BJ (cell line): ENCODE results near the gene STAT5A. TPM values are rescaled to one million over a fixed set of nuclear protein-coding genes. Genes with fewer than 3 reads are reported as not detected.
"Not testable (repeated sequence)": the region's sequence is repeated elsewhere in the genome, so short reads cannot be mapped to it uniquely, and the experiment has no call there.

Experiments used
- CTCF ChIA-PET: fragments of 350-600 bp; formaldehyde crosslinking; extraction: SDS; loops from one replicate; lab custom pipeline; 2021; ENCODE audit warnings: antibody characterized with exemption, inconsistent platforms; lab: Yijun Ruan, JAX
- POLR2A ChIA-PET: fragments of 300-600 bp; sonication (Branson Sonifier 250); formaldehyde crosslinking; extraction: SDS; loops from one replicate; lab custom pipeline; 2021; ENCODE audit warnings: antibody characterized with exemption; lab: Charles Lee
- DNase-seq: peaks from one replicate; pipeline ENCODE4 v3.0.0-alpha.2; 2011; ENCODE audit warnings: low read depth
- H3K27me3 ChIP-seq: 2 replicates; pipeline ENCODE4 v1.6.0; 2011; ENCODE audit warnings: low read length; ENCODE audit not compliant: control insufficient read depth, insufficient read depth
- H3K36me3 ChIP-seq: 2 replicates; pipeline ENCODE4 v1.5.1; 2011; ENCODE audit warnings: low read length; ENCODE audit not compliant: control insufficient read depth, insufficient read depth
- H3K4me3 ChIP-seq: 2 replicates; pipeline ENCODE4 v1.5.1; 2011; ENCODE audit warnings: low read depth, mild to moderate bottlenecking, control low read depth, low read length
- CTCF ChIP-seq: IDR thresholded peaks from 2 replicates; pipeline ENCODE4 v1.5.1; 2011; ENCODE audit warnings: low read depth, mild to moderate bottlenecking, control low read depth, inconsistent platforms, low read length, moderate library complexity; ENCODE audit not compliant: insufficient read depth
- polyA minus RNA-seq: library from RNA; depleted of rRNA, polyadenylated mRNA; stranded (reverse); fragments of >200 nt; gene quantifications from 2 replicates; pipeline ENCODE4 v1.2.3, GENCODE V29; 2011; rRNA and poly(A)+ RNA removed
- polyA plus RNA-seq: library from polyadenylated mRNA; depleted of rRNA; stranded (reverse); fragments of >200 nt; gene quantifications from 2 replicates; pipeline ENCODE4 v1.2.3, GENCODE V29; 2011; rRNA removed

Gene STAT5A
- polyA plus RNA-seq (6.2 and 17.2 TPM in 2 replicates), polyA minus RNA-seq (9.9 and 11.0 TPM in 2 replicates)

- H3K36me3 ChIP-seq: no peaks in the 10 kb centered on the region
- H3K27me3 ChIP-seq: no peaks in the 10 kb centered on the region
- POLR2A ChIA-PET: no interaction called here
- CTCF ChIA-PET: interaction anchor here (0.6 to 1.5 kb wide), 4 partner anchors 9 to 230 kb away, joined by 3 to 4 read pairs (median 3); no protein-coding TSS in a partner anchor
- no peak for DNase-seq
- H3K4me3 ChIP-seq: peak within 1 kb of the TSS; percentile 57
- no peak for TF ChIP-seq CTCF
Measured at GRCh38 chr17:42287977-42288802, at the start of gene STAT5A. STAT5A (plus strand) TSS chr17:42288498; CDS start chr17:42289412, 914 bp downstream.

GRCh38 chr17:42239576-42239975 lies 48.7 kb upstream of the STAT5A start:
- H3K27me3 ChIP-seq, POLR2A ChIA-PET, H3K36me3 ChIP-seq, H3K4me3 ChIP-seq, DNase-seq: not testable (repeated sequence)
- CTCF ChIA-PET: interaction anchor here (1.1 kb wide), 1 partner anchor 17 kb away, joined by 3 read pairs; no protein-coding TSS in a partner anchor

- ChIA-PET POLR2A (no interaction called here), CTCF (no interaction called here)
- Histone ChIP-seq H3K4me3 (no peak overlapping the region), H3K36me3 (no peaks in the 10 kb centered on the region; the same call in none of the 2 replicates), H3K27me3 (no peaks in the 10 kb centered on the region)
- DNase-seq: no peak
- TF ChIP-seq CTCF: no peak
Measured at GRCh38 chr17:42240201-42240600, 48.1 kb upstream of the STAT5A start.

GRCh38 chr17:42240863-42241262 lies 47.4 kb upstream of the STAT5A start:
- H3K4me3 ChIP-seq, DNase-seq, H3K36me3 ChIP-seq, H3K27me3 ChIP-seq, POLR2A ChIA-PET: not testable (repeated sequence)
- CTCF ChIA-PET: interaction anchor here (0.6 kb wide), 1 partner anchor 39 kb away, joined by 5 read pairs; no protein-coding TSS in a partner anchor

GRCh38 chr17:42241871-42242270 lies 46.4 kb upstream of the STAT5A start:
- DNase-seq: no peak
- CTCF ChIA-PET: no interaction called here

More at GRCh38 chr17:42241871-42242270, 46.4 kb upstream of the STAT5A start:
- no peaks in the 10 kb centered on the region for H3K27me3 ChIP-seq
- POLR2A ChIA-PET: no interaction called here
- TF ChIP-seq CTCF: no peak
- no peak overlapping the region for H3K4me3 ChIP-seq
- no peaks in the 10 kb centered on the region; the same call in none of the 2 replicates for H3K36me3 ChIP-seq
